GM19397 (cell line): ENCODE results near the gene TRPM4.
"Not testable (repeated sequence)": the region's sequence is repeated elsewhere in the genome, so short reads cannot be mapped to it uniquely, and the experiment has no call there.

Experiments
- ATAC-seq: cut with Tn5 transposase; IDR thresholded peaks from one replicate; pipeline ENCODE4 v1.9.1; 2021; ENCODE audit warnings: mild to moderate bottlenecking, moderate library complexity; ENCODE audit not compliant: unreplicated experiment

TRPM4 gene

GRCh38 chr19:49157445-49158224 is at the start of gene TRPM4:
Gene TRPM4, plus strand, starts transcription at chr19:49157792. Its CDS starts 75 bp downstream, at chr19:49157867.
- ATAC-seq = no peak

- no peak for ATAC-seq
Observed at GRCh38 chr19:49109051-49109450, 48.5 kb upstream of the TRPM4 start.

DNA sequence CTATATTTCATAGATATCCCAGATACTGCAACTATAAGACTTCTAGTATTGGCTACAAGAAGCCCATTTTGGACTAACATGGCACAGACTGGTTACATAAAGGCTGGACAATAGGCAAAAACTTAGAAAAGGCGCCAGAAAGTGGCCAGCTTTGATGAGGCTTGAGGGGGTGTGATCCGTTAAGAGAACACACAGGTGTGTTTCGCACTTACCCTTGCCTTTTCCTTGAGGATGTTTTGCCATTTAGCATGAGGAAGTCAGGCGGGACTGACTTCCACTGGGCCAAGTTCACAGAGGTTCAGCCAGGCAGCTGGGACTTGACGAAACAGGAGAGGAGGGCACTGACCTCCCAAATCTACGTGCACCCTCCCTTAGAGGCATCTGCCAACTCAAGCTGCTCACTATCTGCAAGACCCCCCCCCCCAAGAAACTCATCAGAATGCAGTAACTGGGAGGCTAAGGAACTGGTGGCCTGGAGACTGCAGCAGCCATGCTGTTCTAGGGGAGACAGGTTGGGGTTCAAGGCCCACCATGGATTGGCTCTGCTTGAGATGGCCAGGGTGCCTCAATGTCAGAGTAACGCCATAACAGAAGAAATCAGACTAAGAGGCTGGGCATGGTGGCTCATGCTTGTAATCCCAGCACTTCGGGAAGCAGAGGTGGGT is 47.9 kb upstream of the TRPM4 start:
- no peak for ATAC-seq

DNA sequence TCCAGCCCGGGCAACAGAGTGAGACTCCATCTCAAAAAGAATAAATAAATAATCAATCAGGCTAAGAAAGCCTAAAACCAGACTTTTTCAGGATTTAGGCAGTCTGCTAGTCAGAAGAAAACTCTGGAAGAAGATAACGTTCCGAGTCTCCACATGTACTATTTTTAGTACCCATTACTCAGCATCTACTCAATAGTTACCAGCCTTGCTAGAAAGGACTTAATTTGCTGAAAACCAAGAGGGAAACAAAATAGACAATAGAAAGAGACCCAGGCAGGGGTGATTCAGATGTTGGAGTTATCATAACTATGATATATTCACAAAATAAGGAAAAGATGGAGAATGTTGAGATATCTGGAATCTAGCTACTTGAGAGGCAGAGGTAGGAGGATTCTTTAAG is 47.0 kb upstream of the TRPM4 start:
- no peak for ATAC-seq

GRCh38 chr19:49111218-49111998 is 46.2 kb upstream of the TRPM4 start:
- ATAC-seq = no peak

GRCh38 chr19:49113762-49114629 is 43.6 kb upstream of the TRPM4 start, which contains the start of gene LIN7B:
Gene LIN7B, plus strand, starts transcription at chr19:49114370. Its CDS starts 35 bp downstream, at chr19:49114405.
- ATAC-seq = peak; percentile 51

GRCh38 chr19:49114630-49115363 is 42.8 kb upstream of the TRPM4 start:
- no peak for ATAC-seq

- ATAC-seq = no peak
Observed at GRCh38 chr19:49116544-49116943, 41.0 kb upstream of the TRPM4 start.

GRCh38 chr19:49117677-49118564 is 39.7 kb upstream of the TRPM4 start:
- ATAC-seq = no peak

DNA sequence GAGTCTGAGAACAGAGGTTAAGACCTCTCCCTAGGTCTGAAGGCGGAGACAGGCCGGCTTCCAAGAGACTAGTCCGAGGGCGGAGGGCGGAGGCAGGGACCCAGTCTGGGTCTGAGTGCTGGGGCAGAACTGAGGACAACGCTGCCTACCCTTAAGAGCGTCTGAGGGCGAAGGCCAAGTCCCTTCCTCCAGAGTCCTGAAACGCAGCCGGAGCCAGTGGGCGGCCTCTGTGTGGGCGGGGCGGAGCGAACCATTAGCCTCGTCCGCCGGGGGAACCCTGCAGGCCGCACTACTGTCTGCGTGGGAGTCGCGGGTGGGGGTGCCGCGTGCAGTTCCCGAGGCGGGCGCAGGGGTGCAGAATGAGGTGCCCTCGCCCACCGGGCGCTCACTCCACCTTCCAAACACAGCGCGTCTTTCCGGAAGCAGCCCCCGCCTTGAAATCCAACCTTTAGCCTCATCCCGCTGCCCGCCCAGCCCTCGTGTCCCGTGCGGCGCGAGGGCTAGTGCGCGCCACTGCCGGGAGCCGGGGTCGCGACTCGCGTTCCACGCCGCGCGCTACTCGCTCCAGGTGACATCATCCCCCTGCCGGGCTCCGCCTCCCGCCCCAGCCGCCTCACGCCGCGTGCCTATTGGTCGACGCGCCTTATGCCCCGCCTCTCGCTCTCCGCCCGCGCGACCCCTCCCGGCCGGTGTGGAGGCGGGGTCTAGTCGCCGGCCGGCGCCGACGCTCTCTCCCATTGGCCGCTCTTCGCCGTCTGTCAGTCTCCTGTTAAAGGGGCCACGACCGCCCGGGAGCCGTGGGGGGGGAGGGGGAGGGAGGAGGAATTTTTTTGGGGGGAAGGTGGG is 38.8 kb upstream of the TRPM4 start, which contains the start of gene C19orf73:
Gene C19orf73, minus strand, starts transcription at position 579 of the 846 bp plus-strand sequence. Its CDS starts 121 bp downstream, at position 458.
- ATAC-seq = peak; percentile 85

GRCh38 chr19:49119411-49120324 is 37.9 kb upstream of the TRPM4 start, which contains the start of gene PPFIA3:
Gene PPFIA3, plus strand, starts transcription at chr19:49119544. Its CDS starts 8,330 bp downstream, at chr19:49127874.
- ATAC-seq = no peak

DNA sequence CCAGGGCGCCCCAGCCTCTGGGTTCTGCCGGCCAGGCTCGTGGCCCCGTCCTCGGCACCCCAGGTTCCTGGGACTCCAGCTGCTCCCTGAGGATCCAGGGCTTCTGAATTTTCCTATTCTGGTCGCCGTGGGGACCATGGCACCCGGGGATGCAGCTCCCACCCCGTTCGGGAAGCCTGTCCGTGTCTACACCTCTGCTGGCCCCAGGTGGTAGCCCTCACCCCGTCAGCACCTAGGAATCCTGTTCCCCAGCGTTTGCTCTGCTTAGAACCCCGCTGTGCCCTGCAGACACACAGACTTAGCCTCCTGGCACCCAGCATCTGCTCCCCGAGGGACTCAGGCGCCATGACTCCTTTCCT is 37.3 kb upstream of the TRPM4 start:
- no peak for ATAC-seq

DNA sequence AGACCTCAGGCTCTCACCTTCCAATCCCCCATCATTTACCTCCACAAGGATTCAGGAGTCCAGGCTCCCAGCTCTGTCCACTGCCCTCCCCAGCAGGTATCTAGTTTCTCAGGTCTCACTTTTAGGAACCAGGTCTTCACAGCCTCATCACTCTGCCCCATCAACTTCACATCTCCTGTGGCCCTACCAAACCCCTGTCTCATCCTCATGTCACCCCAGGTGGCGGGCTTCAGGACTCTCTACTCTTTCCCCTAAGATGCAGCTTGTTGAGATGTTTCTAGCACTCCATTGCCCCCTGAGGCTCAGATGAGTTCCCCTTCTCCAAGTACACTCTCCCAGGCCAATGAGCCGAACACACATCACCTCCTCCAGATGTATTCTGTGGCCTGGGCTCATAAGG is 36.7 kb upstream of the TRPM4 start:
- ATAC-seq = no peak

GRCh38 chr19:49121841-49122240 is 35.8 kb upstream of the TRPM4 start:
- ATAC-seq = not testable (repeated sequence)

- not testable (repeated sequence) for ATAC-seq
Observed at GRCh38 chr19:49123285-49123684, 34.3 kb upstream of the TRPM4 start.

- ATAC-seq = no peak
Observed at GRCh38 chr19:49125025-49125731, 32.4 kb upstream of the TRPM4 start.
